ENCODE data around the gene ENDOV.
A peak's percentile ranks its signal among the peaks of the same experiment; 100 is the strongest.

The ENDOV gene

GRCh38 chr17:80431246-80432195 is 16.6 kb downstream of the ENDOV start:
- DNase-seq (ENCODE audit: low read depth in 2 of 2), result no peak

DNA sequence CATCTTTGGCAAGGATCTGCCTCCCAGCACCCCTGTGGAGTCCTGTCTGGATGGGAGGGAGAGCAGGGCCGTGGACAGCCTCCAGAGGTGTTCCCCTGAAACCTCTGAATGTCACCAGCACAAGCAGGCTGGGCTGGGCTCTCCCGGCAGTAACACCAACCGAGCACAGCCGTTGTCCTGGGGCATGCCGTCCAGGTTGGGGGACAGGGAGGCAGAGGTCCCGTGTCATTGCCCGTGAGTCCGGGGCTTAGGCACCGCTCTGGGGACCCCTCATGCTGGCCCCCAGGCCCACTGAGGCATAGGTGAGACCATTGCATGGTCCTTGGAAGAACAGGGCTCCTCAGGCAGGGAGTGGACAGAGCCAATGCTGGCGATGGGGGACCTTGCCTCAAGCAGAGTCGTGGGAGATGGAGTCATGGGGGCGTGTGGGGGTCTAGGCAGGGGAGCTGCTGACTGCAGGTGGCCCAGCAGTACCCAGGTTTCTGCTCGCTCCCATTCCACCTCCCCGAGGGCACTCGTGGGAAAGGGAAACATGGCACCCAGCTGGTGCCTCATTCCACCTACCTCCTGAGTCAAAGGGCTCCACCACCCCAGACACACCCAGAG is 17.5 kb downstream of the ENDOV start:
- DNase-seq (ENCODE audit: low read depth in 2 of 2), result no peak

- DNase-seq (ENCODE audit: low read depth in 2 of 2), result no peak
These were observed 18.1 kb downstream of the ENDOV start for GRCh38 chr17:80432961-80433550.

DNA sequence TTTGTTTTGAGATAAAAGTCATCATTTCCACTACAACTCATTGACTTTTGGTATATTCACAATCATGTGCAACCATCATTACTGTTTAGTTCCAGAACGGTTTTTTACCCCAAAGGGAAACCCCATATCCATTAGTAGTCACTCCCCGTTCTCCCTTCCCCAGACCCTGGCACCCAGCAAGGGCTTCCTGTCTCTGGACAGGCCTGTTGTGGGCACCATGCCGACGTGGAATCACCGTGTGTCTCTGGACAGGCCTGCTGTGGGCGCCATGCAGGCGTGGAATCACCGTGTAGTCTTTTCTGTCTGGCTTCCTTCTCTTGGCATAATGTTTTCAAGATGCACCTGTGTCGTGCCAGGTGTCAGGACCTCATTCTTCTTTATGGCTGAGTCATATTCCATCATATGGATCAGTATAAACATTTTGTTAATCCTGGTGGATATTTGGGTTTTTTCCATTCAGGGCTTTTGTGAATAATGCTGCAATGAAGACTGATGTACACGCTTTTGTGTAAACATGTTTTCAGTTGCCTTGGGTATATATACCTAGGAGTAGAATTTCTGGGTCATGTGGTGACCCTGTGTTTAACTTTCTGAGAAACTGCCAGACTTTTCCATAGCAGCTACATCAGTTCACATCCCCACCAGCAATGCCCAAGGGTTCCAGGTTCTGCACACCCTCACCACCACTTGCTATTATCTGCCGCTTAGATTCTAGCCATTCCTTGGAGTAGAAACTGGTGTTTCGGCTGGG is 19.1 kb downstream of the ENDOV start:
- DNase-seq (ENCODE audit: low read depth in 2 of 2), result no peak

DNA sequence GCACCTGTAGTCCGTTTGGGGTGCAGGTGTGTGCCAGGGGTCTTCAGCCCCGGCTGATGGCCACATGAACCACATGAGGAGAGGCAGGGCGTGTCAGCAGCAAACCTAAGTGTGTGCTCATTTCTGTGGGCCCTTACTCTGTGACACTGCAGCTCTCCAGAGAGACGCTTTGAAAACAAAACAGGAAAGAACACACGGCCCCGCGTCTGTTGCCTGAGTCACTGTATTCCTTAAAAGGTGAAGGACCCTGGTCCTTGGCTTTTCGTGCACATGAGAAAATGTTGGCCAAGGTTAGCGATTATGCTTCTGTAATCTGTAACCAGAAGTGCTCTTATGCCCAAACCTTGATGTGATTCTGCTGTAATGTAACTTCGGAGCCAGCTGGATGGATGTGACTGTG is 22.6 kb downstream of the ENDOV start:
- no peak for DNase-seq (ENCODE audit: low read depth in 2 of 2)

- no peak for DNase-seq (ENCODE audit: low read depth in 2 of 2)
These were observed 23.8 kb downstream of the ENDOV start for GRCh38 chr17:80438806-80439205.

GRCh38 chr17:80439499-80439898 is 24.5 kb downstream of the ENDOV start:
- DNase-seq (ENCODE audit: low read depth in 2 of 2), result no peak

DNA sequence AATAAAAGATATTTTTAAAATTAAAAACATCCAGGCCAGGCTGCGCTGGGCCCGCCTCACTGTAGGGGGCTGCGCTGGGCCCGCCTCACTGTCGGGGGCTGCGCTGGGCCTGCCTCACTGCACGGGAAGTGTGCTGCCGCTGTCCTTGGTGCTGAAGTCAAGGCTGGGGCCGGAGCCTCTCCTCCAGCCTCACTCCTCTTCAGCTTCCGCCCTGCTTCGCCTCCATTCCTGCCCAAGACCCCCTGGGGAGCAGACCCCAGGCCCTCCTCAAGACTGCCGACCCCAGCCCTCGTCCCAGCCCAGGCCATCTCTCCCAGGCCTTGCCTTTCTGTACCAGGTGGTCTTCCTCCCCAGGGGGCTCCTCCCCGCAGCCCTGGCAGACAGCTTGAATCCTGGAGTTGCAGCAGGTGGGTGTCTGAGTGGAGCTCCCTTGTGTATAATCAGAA is 26.2 kb downstream of the ENDOV start:
- DNase-seq (ENCODE audit: low read depth in 2 of 2), result peak in 1 of 2 donors; percentile 37

GRCh38 chr17:80441598-80442322 is 26.8 kb downstream of the ENDOV start:
- DNase-seq (ENCODE audit: low read depth in 2 of 2), result no peak

- no peak for DNase-seq (ENCODE audit: low read depth in 2 of 2)
These were observed 27.3 kb downstream of the ENDOV start for GRCh38 chr17:80442323-80442659.

DNA sequence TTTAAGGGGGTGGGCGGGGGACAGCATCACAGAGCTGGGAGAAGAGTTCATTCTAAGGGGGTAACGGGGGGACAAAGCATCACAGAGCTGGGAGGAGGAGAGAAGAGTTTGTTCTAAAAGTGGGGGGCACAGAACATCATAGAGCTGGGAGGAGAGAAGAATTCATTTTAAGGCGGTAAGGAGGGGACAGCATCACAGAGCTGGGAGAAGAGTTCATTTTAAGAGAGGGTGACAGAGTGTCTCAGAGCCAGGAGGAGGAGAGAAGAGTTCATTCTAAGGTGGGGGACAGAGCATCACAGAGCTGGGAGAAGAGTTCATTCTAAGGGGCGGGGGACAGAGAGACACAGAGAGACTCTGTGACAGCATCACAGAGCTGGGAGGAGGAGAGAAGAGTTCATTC is 27.8 kb downstream of the ENDOV start:
- no peak for DNase-seq (ENCODE audit: low read depth in 2 of 2)

DNA sequence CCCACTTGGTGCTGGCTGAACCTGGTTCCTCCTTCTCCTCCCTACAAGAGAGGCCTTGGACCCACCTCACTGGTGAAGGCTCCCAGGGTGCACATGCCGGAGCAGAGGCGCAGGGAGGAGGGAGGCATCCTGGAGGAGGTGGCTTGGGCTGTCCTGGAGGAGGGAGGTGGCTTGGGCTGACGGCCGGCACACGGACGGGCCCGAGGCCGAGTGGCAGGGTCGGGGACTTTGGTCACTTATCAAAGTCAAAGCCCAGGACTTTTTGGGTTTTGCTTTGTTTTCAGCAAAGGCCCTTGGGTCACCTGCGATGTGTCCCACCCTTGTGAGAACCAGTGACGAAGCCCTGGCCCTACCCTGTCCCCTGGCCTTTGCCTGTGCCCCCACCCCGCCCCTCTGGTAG is 28.5 kb downstream of the ENDOV start:
- no peak for DNase-seq (ENCODE audit: low read depth in 2 of 2)

GRCh38 chr17:80443916-80444643 is 29.1 kb downstream of the ENDOV start:
- DNase-seq (ENCODE audit: low read depth in 2 of 2), result no peak

- no peak for DNase-seq (ENCODE audit: low read depth in 2 of 2)
These were observed 29.6 kb downstream of the ENDOV start for GRCh38 chr17:80444644-80444979.

DNA sequence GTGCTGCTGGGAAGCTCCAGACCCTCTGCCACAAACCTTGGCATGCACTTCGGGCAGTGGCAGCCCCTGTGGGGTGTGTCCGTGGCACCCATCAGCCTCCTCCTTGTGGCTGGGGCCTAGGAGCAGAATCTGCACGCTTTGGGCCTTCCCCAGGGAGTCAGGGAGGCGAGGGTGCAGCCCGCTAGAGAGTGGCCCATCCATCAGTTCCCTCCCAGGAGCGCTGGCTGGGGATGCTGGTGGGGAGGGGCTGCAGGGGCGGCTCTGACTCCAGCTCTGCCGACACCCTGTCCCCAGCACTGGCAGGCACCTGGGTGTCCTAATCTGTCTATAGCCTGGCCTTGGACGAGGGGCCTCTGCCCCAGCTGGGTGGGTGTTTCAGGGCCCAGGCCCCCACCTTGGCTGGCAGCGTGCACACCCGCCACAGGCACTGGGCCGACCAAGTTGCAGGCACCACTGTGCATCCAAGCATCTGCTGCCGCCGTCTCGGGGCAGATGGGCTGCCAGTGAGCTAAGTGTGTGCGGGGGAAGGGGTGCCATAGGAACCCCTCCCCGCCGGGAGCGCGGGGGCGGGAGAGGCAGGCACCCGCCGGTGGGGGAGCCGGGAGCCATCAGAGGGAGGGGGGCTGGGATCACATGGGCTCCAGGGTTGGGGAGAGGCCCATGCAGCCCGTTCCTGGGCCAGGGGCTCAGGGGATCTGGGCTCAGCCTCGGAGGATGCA is 30.2 kb downstream of the ENDOV start:
- DNase-seq (ENCODE audit: low read depth in 2 of 2), result no peak

- no peak for DNase-seq (ENCODE audit: low read depth in 2 of 2)
These were observed 30.8 kb downstream of the ENDOV start for GRCh38 chr17:80445726-80446110.

DNA sequence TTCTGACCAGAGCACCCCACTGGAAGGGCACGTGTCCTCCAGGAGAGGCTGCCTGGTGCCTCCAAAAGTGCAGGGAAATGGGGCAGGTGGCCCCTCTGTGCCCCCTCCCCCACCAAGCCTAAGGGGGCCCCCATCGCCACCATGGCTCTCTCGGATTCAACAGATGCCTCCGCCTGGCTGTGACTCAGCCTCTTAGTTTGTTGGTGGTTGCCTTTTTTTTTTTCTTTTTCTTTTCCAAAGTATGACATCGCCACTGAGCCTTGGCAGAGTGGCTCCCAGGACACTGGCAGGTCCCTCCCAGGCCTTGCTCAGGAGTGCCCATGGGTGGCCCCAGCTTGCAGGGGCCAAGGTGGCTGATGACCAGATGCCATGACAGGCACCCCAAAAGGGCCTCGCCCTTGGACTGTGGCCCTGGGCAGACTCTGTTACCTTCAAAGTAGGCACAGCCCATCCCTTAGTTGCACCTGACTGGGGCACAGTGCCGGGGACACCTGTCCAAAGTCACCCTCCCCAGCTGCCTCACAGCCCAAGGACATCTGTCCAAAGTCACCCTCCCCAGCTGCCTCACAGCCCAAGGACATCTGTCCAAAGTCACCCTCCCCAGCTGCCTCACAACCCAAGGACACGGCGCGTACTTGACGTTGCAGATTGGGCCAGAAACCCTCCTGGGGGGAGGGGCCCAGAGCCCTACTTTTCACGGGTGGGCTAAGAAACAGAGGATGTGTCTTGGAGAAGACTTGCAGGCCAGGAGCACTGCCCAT is 31.9 kb downstream of the ENDOV start:
- no peak for DNase-seq (ENCODE audit: low read depth in 2 of 2)

GRCh38 chr17:80447790-80448189 is 32.8 kb downstream of the ENDOV start:
- no peak for DNase-seq (ENCODE audit: low read depth in 2 of 2)

- no peak for DNase-seq (ENCODE audit: low read depth in 2 of 2)
These were observed 34.4 kb downstream of the ENDOV start for GRCh38 chr17:80449194-80449929.
